HepG2 (cell line): ENCODE results near the gene GGA1. TPM values are rescaled to one million over a fixed set of nuclear protein-coding genes. Genes with fewer than 3 reads are reported as not detected.

Experiments
- ATAC-seq: fragments of 200-7000 bp; cut with Tn5 transposase; 3 replicates; pipeline ENCODE4 v1.9.1; 2020; ENCODE audit warnings: mild to moderate bottlenecking, moderate library complexity
- BruUV-seq: library from RNA; stranded (reverse); fragments of 400-500 nt; replicated peaks from 2 replicates; lab custom pipeline; 2021; lab: Mats Ljungman, UMichigan
- CTCF ChIA-PET: fragments of 300-600 bp; formaldehyde crosslinking; extraction: SDS; loops from one replicate; lab custom pipeline; 2021; ENCODE audit warnings: low total read pairs, inconsistent platforms, low intra/inter-chr PET ratio; lab: Yijun Ruan, JAX
- POLR2A ChIA-PET: fragments of 350-600 bp; sonication (Branson Sonifier 250); formaldehyde crosslinking; loops from one replicate; lab custom pipeline; 2020; ENCODE audit warnings: antibody characterized with exemption, inconsistent platforms; lab: Yijun Ruan, JAX
- DNase-seq: peaks from one replicate; pipeline ENCODE4 v3.0.0-alpha.2; 2015; ENCODE audit warnings: low spot score
- FAIRE-seq: peaks from 3 replicates; lab custom pipeline; 2011; peaks lifted over from hg19 to GRCh38; lab: Jason Lieb, UNC
- H2AFZ ChIP-seq: one replicate; pipeline ENCODE4 v1.6.1; 2011; ENCODE audit warnings: low read length, inconsistent platforms
- H3K27ac ChIP-seq: fragments of 300-600 bp; 3 replicates; pipeline ENCODE4 v1.8.0; 2011; ENCODE audit warnings: mixed run types, mild to moderate bottlenecking, mixed read lengths, low read length, inconsistent platforms; ENCODE audit not compliant: insufficient read depth; ENCODE audit errors: extremely low read length
- H3K27me3 ChIP-seq, 2 experiments: fragments of 200-600 bp in 1 of 2; 2 replicates in 1 of 2; 3 replicates in 1 of 2; pipeline versions ENCODE4 v1.6.0 to v1.8.0; 2011; ENCODE audit warnings: low read length in 2 of 2, mild to moderate bottlenecking in 2 of 2, moderate library complexity in 2 of 2, inconsistent platforms in 1 of 2; ENCODE audit not compliant: insufficient read depth in 2 of 2, control insufficient read depth in 1 of 2
- H3K36me3 ChIP-seq, 2 experiments: fragments of 200-600 bp in 1 of 2; replicated peaks in 1 of 2; 2 replicates in 1 of 2; 3 replicates in 1 of 2; pipeline versions ENCODE4 v1.5.1 to v1.8.0; 2011; ENCODE audit warnings: low read length in 2 of 2, inconsistent platforms in 1 of 2; ENCODE audit not compliant: insufficient read depth in 2 of 2, control insufficient read depth in 1 of 2
- H3K4me1 ChIP-seq: 2 replicates; pipeline ENCODE4 v1.5.1; 2012; ENCODE audit warnings: low read length, inconsistent platforms; ENCODE audit not compliant: insufficient read depth
- H3K4me2 ChIP-seq: 2 replicates; pipeline ENCODE4 v1.6.0; 2011; ENCODE audit warnings: low read depth, low read length, inconsistent platforms
- H3K4me3 ChIP-seq, 3 experiments: fragments of 200-600 bp in 1 of 3; sonication (generic), shearing (Covaris generic) in 1 of 3; replicated peaks in 1 of 3; 2 replicates each; pipeline ENCODE4 v1.5.1; 2011 to 2016; ENCODE audit warnings: low read length in 3 of 3, inconsistent platforms in 2 of 3, low read depth in 2 of 3, mild to moderate bottlenecking in 2 of 3, control low read depth in 1 of 3, mixed read lengths in 1 of 3; ENCODE audit not compliant: insufficient read depth in 1 of 3
- H3K79me2 ChIP-seq: one replicate; pipeline ENCODE4 v1.6.1; 2011; ENCODE audit warnings: low read length, inconsistent platforms; ENCODE audit not compliant: insufficient read depth
- H3K9ac ChIP-seq: 2 replicates; pipeline ENCODE4 v1.6.0; 2011; ENCODE audit warnings: mild to moderate bottlenecking, low read depth, low read length, inconsistent platforms; ENCODE audit not compliant: insufficient read depth
- H3K9me3 ChIP-seq: 2 replicates; pipeline ENCODE4 v1.5.1; 2012; ENCODE audit warnings: mild to moderate bottlenecking, low read length
- H4K20me1 ChIP-seq: 2 replicates; pipeline ENCODE4 v1.6.0; 2011; ENCODE audit warnings: inconsistent platforms, mild to moderate bottlenecking, low read length, moderate library complexity; ENCODE audit not compliant: insufficient read depth
- ARID2 ChIP-seq: sonication (generic); formaldehyde crosslinking; IDR thresholded peaks from 2 replicates; pipeline ENCODE4 v1.8.1; 2022; ENCODE audit warnings: mild to moderate bottlenecking, missing genetic modification reagents, borderline replicate concordance
- ATF7-NPFF ChIP-seq: sonication (generic); formaldehyde crosslinking; IDR thresholded peaks from 2 replicates; pipeline ENCODE4 v1.8.1; 2023; ENCODE audit warnings: mild to moderate bottlenecking, low read depth, missing genetic modification reagents, moderate library complexity
- BATF2 ChIP-seq: sonication (generic); formaldehyde crosslinking; IDR thresholded peaks from 2 replicates; pipeline ENCODE4 v1.8.0; 2022; ENCODE audit warnings: mild to moderate bottlenecking, missing genetic modification reagents, moderate library complexity
- CEBPB ChIP-seq: IDR thresholded peaks from 2 replicates; pipeline ENCODE4 v1.6.1; 2011; ENCODE audit warnings: low read depth, low read length, improper control_type of control experiment, borderline replicate concordance
- DNMT1 ChIP-seq: sonication (generic); formaldehyde crosslinking; IDR thresholded peaks from 2 replicates; pipeline ENCODE4 v1.5.1; 2020; ENCODE audit warnings: mild to moderate bottlenecking, missing genetic modification reagents
- GFI1 ChIP-seq: sonication (generic); formaldehyde crosslinking; IDR thresholded peaks from 2 replicates; pipeline ENCODE4 v1.5.0; 2020; ENCODE audit warnings: missing genetic modification reagents, mild to moderate bottlenecking, borderline replicate concordance
- HNF4A ChIP-seq: sonication (generic); formaldehyde crosslinking; IDR thresholded peaks from 2 replicates; pipeline ENCODE4 v1.4.0; 2020; ENCODE audit warnings: missing genetic modification reagents
- MAX ChIP-seq: IDR thresholded peaks from 2 replicates; pipeline ENCODE4 v1.6.1; 2012; ENCODE audit warnings: inconsistent platforms
- NCOA2 ChIP-seq: sonication (generic); formaldehyde crosslinking; IDR thresholded peaks from 2 replicates; pipeline ENCODE4 v1.8.0; 2022; ENCODE audit warnings: inconsistent platforms
- PRDM4 ChIP-seq: sonication (generic); formaldehyde crosslinking; IDR thresholded peaks from 2 replicates; pipeline ENCODE4 v1.9.0; 2021; ENCODE audit warnings: missing genetic modification reagents, borderline replicate concordance
- SMAD3 ChIP-seq: sonication (generic); formaldehyde crosslinking; IDR thresholded peaks from 2 replicates; pipeline ENCODE4 v1.4.0; 2020; ENCODE audit warnings: missing genetic modification reagents
- TBX2 ChIP-seq: sonication (generic); formaldehyde crosslinking; IDR thresholded peaks from 2 replicates; pipeline ENCODE4 v1.5.0; 2020; ENCODE audit warnings: missing genetic modification reagents, mild to moderate bottlenecking, borderline replicate concordance
- ZNF10 ChIP-seq: sonication (generic); formaldehyde crosslinking; IDR thresholded peaks from 2 replicates; pipeline ENCODE4 v1.4.0; 2020; ENCODE audit warnings: mild to moderate bottlenecking, low read depth, missing genetic modification reagents, borderline replicate concordance
- ZNF333 ChIP-seq: sonication (generic); formaldehyde crosslinking; IDR thresholded peaks from 2 replicates; pipeline ENCODE4 v1.4.0; 2020; ENCODE audit warnings: mild to moderate bottlenecking, missing genetic modification reagents, borderline replicate concordance
- ZNF367 ChIP-seq: sonication (generic); formaldehyde crosslinking; IDR thresholded peaks from 2 replicates; pipeline ENCODE4 v1.4.0; 2020; ENCODE audit warnings: missing genetic modification reagents, borderline replicate concordance
- ZNF382 ChIP-seq: sonication (generic); formaldehyde crosslinking; IDR thresholded peaks from 2 replicates; pipeline ENCODE4 v1.5.0; 2020; ENCODE audit warnings: missing genetic modification reagents, mild to moderate bottlenecking, borderline replicate concordance
- ZNF441 ChIP-seq: sonication (generic); formaldehyde crosslinking; IDR thresholded peaks from 2 replicates; pipeline ENCODE4 v1.7.0; 2021; ENCODE audit warnings: missing genetic modification reagents, borderline replicate concordance
- ZNF550 ChIP-seq: sonication (generic); formaldehyde crosslinking; IDR thresholded peaks from 2 replicates; pipeline ENCODE4 v1.4.0; 2020; ENCODE audit warnings: mild to moderate bottlenecking, missing genetic modification reagents, borderline replicate concordance
- ZNF674 ChIP-seq: sonication (generic); formaldehyde crosslinking; IDR thresholded peaks from 2 replicates; pipeline ENCODE4 v1.5.0; 2020; ENCODE audit warnings: low read depth, mild to moderate bottlenecking, missing genetic modification reagents
- ZNF678 ChIP-seq: sonication (generic); formaldehyde crosslinking; IDR thresholded peaks from 2 replicates; pipeline ENCODE4 v1.4.0; 2020; ENCODE audit warnings: mild to moderate bottlenecking, missing genetic modification reagents
- WGBS: methylation state at CpG from one replicate; pipeline ENCODE4 v1.1.6; 2017; ENCODE audit warnings: low lambda C conversion rate; 5-methylcytosine and 5-hydroxymethylcytosine counted together
- in situ Hi-C: cut with HindIII; loops from 2 replicates; pipeline ENCODE4 v1.10.0; 2017; ENCODE audit warnings: low pct_unique_long_range_greater_than_20kb; ENCODE audit not compliant: extremely low pct_ligation_motif_present
- intact Hi-C: fragments of 100-400 bp; cut with micrococcal nuclease; formaldehyde crosslinking; loops from one replicate; pipeline ENCODE4 v1.10.0; 2022; ENCODE audit not compliant: unreplicated experiment
- polyA plus RNA-seq, 8 experiments: library from polyadenylated mRNA; depleted of rRNA in 3 of 8; stranded (reverse) in 7 of 8; unstranded in 1 of 8; fragments of >200 nt; fragmentation: Illumina TruSeq in 4 of 8; extraction: Trizol in 4 of 8; gene quantifications; 2 replicates each; pipeline versions ENCODE4 v1.2.1 to v1.2.3, GENCODE V29; 2011 to 2016; ENCODE audit warnings: low read depth in 4 of 8, missing spikeins in 1 of 8, mixed read lengths in 1 of 8; ENCODE audit not compliant: insufficient read depth in 1 of 8
- total RNA-seq, 5 experiments: library from RNA; depleted of rRNA; stranded (reverse); fragments of >200 nt; fragmentation: Illumina TruSeq; extraction: Trizol; gene quantifications; 2 replicates each; pipeline ENCODE4 v1.2.3, GENCODE V29; 2016; ENCODE audit warnings: low read depth in 1 of 5

Gene GGA1
- total and polyA plus RNA-seq, 2 of the 13 experiments (the other 11 are each of a cell fraction or from before 2014, with no cell fraction given), result 29.1 to 87.2 TPM

- FAIRE-seq (peak; percentile 93), DNase-seq (peak; percentile 73), ATAC-seq (peak; percentile 6; the same call in 1 of the 3 replicates)
- H2AFZ ChIP-seq, result no peak overlapping the region
- TSS peak; percentile 80 for BruUV-seq
- H3K79me2 ChIP-seq, result peaks cover 53% of the 10 kb centered on the region
- H3K36me3 ChIP-seq, result peaks cover 2 to 6% of the 10 kb centered on the region in 2 experiments; a peak in 3 of 5 replicates
- peaks cover 59% of the 10 kb centered on the region for H3K4me1 ChIP-seq
- H3K9ac ChIP-seq, result peak overlapping the region; percentile 92
- H3K4me3 ChIP-seq, result peak overlapping the region; percentile 75 to 97 (median 94)
- no peaks in the 10 kb centered on the region; a peak in 1 of 5 replicates for H3K27me3 ChIP-seq
- WGBS, result 4% methylated on average over 6 of the region's 68 CpGs
- H3K4me2 ChIP-seq, result peak overlapping the region; percentile 94
- ChIA-PET CTCF (interaction anchor here (1.8 kb wide), 1 partner anchor 21 kb away, joined by 3 read pairs; no protein-coding TSS in a partner anchor), POLR2A (interaction anchor here (0.9 to 11.2 kb wide), 17 partner anchors 9 to 158 kb away, joined by 3 to 242 read pairs (median 13); partner anchors contain the start of genes GCAT, GGA1, LGALS1 and NOL12)
- peak overlapping the region; percentile 93 for H3K27ac ChIP-seq
- in situ Hi-C loops, result no loop called here
- intact Hi-C loops, result loop anchor here (10.0 kb wide), 1 partner anchor 146 kb away; the partner anchor contains the start of gene GCAT
- no peaks in the 10 kb centered on the region for H3K9me3 ChIP-seq
- H4K20me1 ChIP-seq, result peaks cover 40% of the 10 kb centered on the region
- TF ChIP-seq CEBPB (peak; percentile 54; the same call in 1 of the 2 replicates), ZNF441 (CRISPR knock-in tag) (0 out of 2 replicates have a peak, but pooled peaks have one; percentile 34), PRDM4 (no peak), ZNF674 (CRISPR knock-in tag) (no peak), ARID2 (CRISPR knock-in tag) (0 out of 2 replicates have a peak, but pooled peaks have one; percentile 38), SMAD3 (CRISPR knock-in tag) (0 out of 2 replicates have a peak, but pooled peaks have one; percentile 52), MAX (peak; percentile 67), ZNF678 (CRISPR knock-in tag) (no peak), ZNF550 (CRISPR knock-in tag) (no peak), GFI1 (CRISPR knock-in tag) (peak; percentile 20; the same call in 1 of the 2 replicates), NCOA2 (peak; percentile 57), ZNF382 (CRISPR knock-in tag) (no peak), TBX2 (CRISPR knock-in tag) (peak; percentile 89), ZNF367 (no peak), HNF4A (CRISPR knock-in tag) (peak; percentile 99), ZNF333 (no peak), ATF7-NPFF (CRISPR knock-in tag) (no peak), DNMT1 (CRISPR knock-in tag) (0 out of 2 replicates have a peak, but pooled peaks have one; percentile 51), BATF2 (CRISPR knock-in tag) (0 out of 2 replicates have a peak, but pooled peaks have one; percentile 21), ZNF10 (CRISPR knock-in tag) (no peak)
Measured at GRCh38 chr22:37659066-37659896, 50.6 kb downstream of the GGA1 start.
